Endothelial cell of umbilical vein (primary cell): ENCODE measurements around the gene TET1. TPM values are rescaled to one million over a fixed set of nuclear protein-coding genes. Genes with fewer than 3 reads are reported as not detected.
"Not testable (repeated sequence)": the region's sequence is repeated elsewhere in the genome, so short reads cannot be mapped to it uniquely, and the experiment has no call there.

ENCODE experiments used
- BruUV-seq: library from RNA; stranded (reverse); fragments of 400-500 nt; replicated peaks from 2 replicates; lab custom pipeline; 2021; lab: Mats Ljungman, UMichigan
- CTCF ChIA-PET: fragments of 300-600, 350-600 bp; sonication (Branson Sonifier 250); formaldehyde crosslinking; loops from one replicate; lab custom pipeline; 2021; ENCODE audit warnings: antibody characterized with exemption, inconsistent platforms; lab: Charles Lee
- POLR2A ChIA-PET: fragments of 300-600, 350-600 bp; sonication (Branson Sonifier 250); formaldehyde crosslinking; loops from one replicate; lab custom pipeline; 2021; ENCODE audit warnings: antibody characterized with exemption, inconsistent platforms; lab: Charles Lee
- DNase-seq: peaks from one replicate; pipeline ENCODE4 v3.0.0-alpha.2; 2011; ENCODE audit warnings: low read depth, low spot score
- FAIRE-seq: peaks from 2 replicates; lab custom pipeline; 2011; peaks lifted over from hg19 to GRCh38; lab: Jason Lieb, UNC
- H2AFZ ChIP-seq: 2 replicates; pipeline ENCODE4 v1.6.0; 2012; ENCODE audit warnings: low read depth, low read length, control low read depth, inconsistent platforms
- H3K27ac ChIP-seq: 2 replicates; pipeline ENCODE4 v1.5.1; 2011; ENCODE audit warnings: low read depth, mild to moderate bottlenecking, control low read depth, low read length, moderate library complexity; ENCODE audit not compliant: insufficient read depth
- H3K27me3 ChIP-seq, 2 experiments: 2 replicates each; pipeline versions ENCODE4 v1.6.0 to v1.6.1; 2011; ENCODE audit warnings: low read length in 2 of 2, mixed read lengths in 1 of 2; ENCODE audit not compliant: control insufficient read depth in 2 of 2, insufficient read depth in 2 of 2
- H3K36me3 ChIP-seq, 2 experiments: 2 replicates in 1 of 2; 3 replicates in 1 of 2; pipeline ENCODE4 v1.5.1; 2011; ENCODE audit warnings: low read length in 2 of 2, mild to moderate bottlenecking in 1 of 2, moderate library complexity in 1 of 2; ENCODE audit not compliant: control insufficient read depth in 2 of 2, insufficient read depth in 2 of 2; ENCODE audit errors: extremely low read depth in 1 of 2
- H3K4me1 ChIP-seq: 3 replicates; pipeline ENCODE4 v1.5.1; 2011; ENCODE audit warnings: mild to moderate bottlenecking, low read length; ENCODE audit not compliant: control insufficient read depth, insufficient read depth; ENCODE audit errors: extremely low read depth
- H3K4me2 ChIP-seq: 2 replicates; pipeline ENCODE4 v1.6.1; 2011; ENCODE audit warnings: low read length, control low read depth, mixed read lengths; ENCODE audit not compliant: insufficient read depth
- H3K4me3 ChIP-seq, 3 experiments: fragments of 200-600 bp in 1 of 3; sonication (generic), shearing (Covaris generic) in 1 of 3; replicated peaks in 1 of 3; 2 replicates each; pipeline ENCODE4 v1.5.1; 2011 to 2016; ENCODE audit warnings: control low read depth in 3 of 3, low read length in 3 of 3, mild to moderate bottlenecking in 2 of 3, inconsistent platforms in 1 of 3, low read depth in 1 of 3, moderate library complexity in 1 of 3; ENCODE audit not compliant: insufficient read depth in 1 of 3
- H3K79me2 ChIP-seq: 2 replicates; pipeline ENCODE4 v1.6.0; 2012; ENCODE audit warnings: low read length, inconsistent platforms; ENCODE audit not compliant: control insufficient read depth, insufficient read depth
- H3K9ac ChIP-seq: replicated peaks from 2 replicates; pipeline ENCODE3; 2011; ENCODE audit warnings: low read length, control low read depth; ENCODE audit not compliant: insufficient read depth; ENCODE audit errors: extremely low read depth
- H3K9me1 ChIP-seq: replicated peaks from 3 replicates; pipeline ENCODE4 v1.6.0; 2011; ENCODE audit warnings: mild to moderate bottlenecking, low read length; ENCODE audit not compliant: control insufficient read depth, insufficient read depth; ENCODE audit errors: extremely low read depth
- H3K9me3 ChIP-seq: replicated peaks from 2 replicates; pipeline ENCODE4 v1.5.1; 2012; ENCODE audit warnings: low read length, inconsistent platforms; ENCODE audit not compliant: control insufficient read depth, insufficient read depth
- H4K20me1 ChIP-seq: replicated peaks from 2 replicates; pipeline ENCODE3; 2011; ENCODE audit warnings: mild to moderate bottlenecking, low read length; ENCODE audit not compliant: control insufficient read depth, insufficient read depth; ENCODE audit errors: extremely low read depth
- CTCF ChIP-seq, 2 donors: IDR thresholded peaks; 1 replicate in 1 of 2; 2 replicates in 1 of 2; pipeline ENCODE4 v1.5.1; 2011; ENCODE audit warnings: low read length in 2 of 2, mild to moderate bottlenecking in 2 of 2, moderate library complexity in 2 of 2, control low read depth in 1 of 2, inconsistent platforms in 1 of 2, low read depth in 1 of 2; ENCODE audit not compliant: insufficient read depth in 1 of 2; ENCODE audit errors: extremely low read depth in 1 of 2
- EZH2 ChIP-seq: IDR thresholded peaks from 2 replicates; pipeline ENCODE4 v1.6.1; 2012; ENCODE audit warnings: borderline replicate concordance, low read depth, mild to moderate bottlenecking, moderate library complexity, low read length, inconsistent platforms; ENCODE audit not compliant: severe bottlenecking
- FOS ChIP-seq: IDR thresholded peaks from 2 replicates; pipeline ENCODE4 v1.6.1; 2011; ENCODE audit warnings: mild to moderate bottlenecking, low read length, moderate library complexity, borderline replicate concordance; ENCODE audit not compliant: insufficient read depth
- GATA2 ChIP-seq: IDR thresholded peaks from 2 replicates; pipeline ENCODE4 v1.7.0; 2011; ENCODE audit warnings: low read depth, mild to moderate bottlenecking, moderate library complexity, mixed read lengths, low read length; ENCODE audit not compliant: insufficient read length, insufficient read depth
- JUN ChIP-seq: IDR thresholded peaks from 2 replicates; pipeline ENCODE4 v1.6.1; 2011; ENCODE audit warnings: borderline replicate concordance, low read depth; ENCODE audit not compliant: insufficient read length, insufficient read depth
- MYC ChIP-seq: IDR thresholded peaks from one replicate; pipeline ENCODE4 v1.6.1; 2011; ENCODE audit warnings: mild to moderate bottlenecking, low read depth, low read length
- POLR2A ChIP-seq: IDR thresholded peaks from 2 replicates; pipeline ENCODE4 v1.6.1; 2012; ENCODE audit warnings: low read depth, mild to moderate bottlenecking, control low read depth, low read length
- POLR2AphosphoS5 ChIP-seq: IDR thresholded peaks from 2 replicates; pipeline ENCODE4 v1.6.1; 2012; ENCODE audit warnings: low read depth, mild to moderate bottlenecking, control low read depth, low read length, moderate library complexity; ENCODE audit not compliant: insufficient read depth
- dilution Hi-C: fragments of 300-500 bp; cut with MboI; formaldehyde crosslinking; loops from one replicate; pipeline ENCODE4 v1.15.0; 2019; ENCODE audit warnings: low sequenced_read_pairs; ENCODE audit not compliant: extremely low pct_ligation_motif_present
- intact Hi-C: fragments of 100-400 bp; cut with micrococcal nuclease; formaldehyde crosslinking; loops from one replicate; pipeline ENCODE4 v1.10.0; 2022
- polyA plus RNA-seq, 4 experiments: library from polyadenylated mRNA; depleted of rRNA in 3 of 4; stranded (reverse) in 3 of 4; unstranded in 1 of 4; fragments of >200 nt; gene quantifications; 2 replicates each; pipeline versions ENCODE4 v1.2.1 to v1.2.3, GENCODE V29; 2011 to 2012; ENCODE audit warnings: missing spikeins in 1 of 4
- total RNA-seq: library from RNA; stranded (reverse); gene quantifications from 2 replicates; pipeline ENCODE4 v1.2.3, GENCODE V29; 2021
- TF ChIP-seq, protein P1 (sequence below): IDR thresholded peaks from 2 replicates; pipeline ENCODE4 v1.6.1; 2011; ENCODE audit not compliant: insufficient read depth, insufficient read length

Gene TET1
- total and polyA plus RNA-seq, 2 donors (not counting 3 experiments of a cell fraction or from before 2014, with no cell fraction given), result 0.23 to 1.5 TPM

GRCh38 chr10:68606918-68607317 is 46.8 kb downstream of the TET1 start:
- no peak overlapping the region for H3K4me3 ChIP-seq
- no peaks in the 10 kb centered on the region for H3K79me2 ChIP-seq
- H4K20me1 ChIP-seq, result no peaks in the 10 kb centered on the region
- H3K9ac ChIP-seq, result no peak overlapping the region
- CTCF ChIA-PET, result no interaction called here
- no peaks in the 10 kb centered on the region for H3K4me1 ChIP-seq
- POLR2A ChIA-PET, result interaction anchor here (0.7 kb wide), 1 partner anchor 734 kb away, joined by 6 read pairs; no protein-coding TSS in a partner anchor
- no TSS peak for BruUV-seq
- FAIRE-seq (no peak), DNase-seq (no peak)
- no peak overlapping the region for H3K27ac ChIP-seq
- H2AFZ ChIP-seq, result no peak overlapping the region
- dilution Hi-C loops (no loop called here), intact Hi-C loops (no loop called here)
- TF ChIP-seq POLR2A (no peak), CTCF (IDR thresholded peaks at IDR 0.05; ENCODE audit: extremely low read depth in 1 of 2, insufficient read depth in 1 of 2, low read depth in 1 of 2, low read length in 2 of 2) (no peak), FOS (no peak), POLR2AphosphoS5 (no peak), EZH2 (no peak), MYC (no peak), JUN (no peak), GATA2 (no peak)
- TF ChIP-seq, protein P1, sequence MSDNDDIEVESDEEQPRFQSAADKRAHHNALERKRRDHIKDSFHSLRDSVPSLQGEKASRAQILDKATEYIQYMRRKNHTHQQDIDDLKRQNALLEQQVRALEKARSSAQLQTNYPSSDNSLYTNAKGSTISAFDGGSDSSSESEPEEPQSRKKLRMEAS, result no peak
- no peaks in the 10 kb centered on the region for H3K27me3 ChIP-seq
- no peaks in the 10 kb centered on the region for H3K9me3 ChIP-seq
- H3K36me3 ChIP-seq, result no peaks in the 10 kb centered on the region
- H3K9me1 ChIP-seq, result no peaks in the 10 kb centered on the region
- H3K4me2 ChIP-seq, result no peak overlapping the region

- H3K4me3 ChIP-seq, H3K9me1 ChIP-seq, intact Hi-C loops, H3K4me1 ChIP-seq, BruUV-seq, H3K9me3 ChIP-seq, H3K27me3 ChIP-seq, H4K20me1 ChIP-seq, H3K36me3 ChIP-seq, DNase-seq, dilution Hi-C loops, FAIRE-seq, H3K4me2 ChIP-seq, H3K79me2 ChIP-seq, POLR2A ChIA-PET, H3K9ac ChIP-seq, H2AFZ ChIP-seq, H3K27ac ChIP-seq: not testable (repeated sequence)
- CTCF ChIA-PET, result interaction anchor here (1.1 kb wide), 1 partner anchor 9 kb away, joined by 3 read pairs; no protein-coding TSS in a partner anchor
These were observed 49.9 kb downstream of the TET1 start for GRCh38 chr10:68610023-68610422.
